ENCODE results near the gene PLEKHJ1. TPM values are rescaled to one million over a fixed set of nuclear protein-coding genes. Genes with fewer than 3 reads are reported as not detected.

PLEKHJ1 gene
- total and polyA plus RNA-seq, 2 experiments from 2014 or later, result 255 to 342 TPM

GRCh38 chr19:2249010-2249866, 13.1 kb upstream of the PLEKHJ1 start, which contains the start of gene AMH:
TSS of gene AMH (plus strand) at chr19:2249323. CDS start at chr19:2249333, 10 bp downstream.
- Histone ChIP-seq H3K27me3 (peaks cover 24% of the 10 kb centered on the region), H3K27ac (peak within 1 kb of the TSS; percentile 51), H3K9me3 (ENCODE audit: low read depth) (no peaks in the 10 kb centered on the region), H3K4me1 (ENCODE audit: low read depth) (peaks cover 3% of the 10 kb centered on the region), H3K36me3 (peaks cover 36% of the 10 kb centered on the region), H3K4me3 (no peak within 1 kb of the TSS)
- no peak for DNase-seq (ENCODE audit: low read depth in 1 of 2, low spot score in 1 of 2)
- TF ChIP-seq CTCF (IDR thresholded peaks at IDR 0.05; ENCODE audit: low read depth, low read length), result no peak

- Histone ChIP-seq H3K27ac (peak overlapping the region; percentile 51), H3K4me1 (ENCODE audit: low read depth) (no peaks in the 10 kb centered on the region), H3K27me3 (peaks cover 24% of the 10 kb centered on the region)
These were observed 12.2 kb upstream of the PLEKHJ1 start for GRCh38 chr19:2248136-2249009.

GRCh38 chr19:2247433-2248101, 11.4 kb upstream of the PLEKHJ1 start:
- peaks cover 43% of the 10 kb centered on the region for H3K36me3 ChIP-seq

More at GRCh38 chr19:2248136-2249009, 12.2 kb upstream of the PLEKHJ1 start:
- DNase-seq (ENCODE audit: low read depth in 1 of 2, low spot score in 1 of 2), result no peak
- no peak for TF ChIP-seq CTCF (IDR thresholded peaks at IDR 0.05; ENCODE audit: low read depth, low read length)
- no peaks in the 10 kb centered on the region for H3K9me3 ChIP-seq (ENCODE audit: low read depth)
- no peak overlapping the region for H3K4me3 ChIP-seq
- peaks cover 43% of the 10 kb centered on the region for H3K36me3 ChIP-seq

GRCh38 chr19:2246801-2247361, 10.8 kb upstream of the PLEKHJ1 start:
- Histone ChIP-seq H3K9me3 (ENCODE audit: low read depth) (no peaks in the 10 kb centered on the region), H3K4me3 (no peak overlapping the region), H3K27me3 (peaks cover 11% of the 10 kb centered on the region), H3K27ac (no peak overlapping the region), H3K36me3 (peaks cover 43% of the 10 kb centered on the region), H3K4me1 (ENCODE audit: low read depth) (no peaks in the 10 kb centered on the region)
- no peak for TF ChIP-seq CTCF (IDR thresholded peaks at IDR 0.05; ENCODE audit: low read depth, low read length)
- DNase-seq (ENCODE audit: low read depth in 1 of 2, low spot score in 1 of 2), result peak in 1 of 2 donors; percentile 78

More at GRCh38 chr19:2247433-2248101, 11.4 kb upstream of the PLEKHJ1 start:
- Histone ChIP-seq H3K4me1 (ENCODE audit: low read depth) (no peaks in the 10 kb centered on the region), H3K27me3 (peaks cover 18% of the 10 kb centered on the region), H3K9me3 (ENCODE audit: low read depth) (no peaks in the 10 kb centered on the region), H3K27ac (no peak overlapping the region), H3K4me3 (no peak overlapping the region)
- TF ChIP-seq CTCF (IDR thresholded peaks at IDR 0.05; ENCODE audit: low read depth, low read length), result no peak
- no peak for DNase-seq (ENCODE audit: low read depth in 1 of 2, low spot score in 1 of 2)
